Superior temporal gyrus (tissue), 1 donor: ENCODE measurements around the gene ATXN1.

Source experiments
- DNase-seq: peaks from one replicate; pipeline ENCODE4 v3.0.0-alpha.2; 2016; ENCODE audit errors: extremely low spot score

Gene ATXN1

GRCh38 chr6:16257999-16258708 lies 503.1 kb downstream of the ATXN1 start:
- DNase-seq = no peak

- no peak for DNase-seq
Observed at GRCh38 chr6:16256781-16257180, 504.5 kb downstream of the ATXN1 start.

- no peak for DNase-seq
Observed at GRCh38 chr6:16254535-16254934, 506.7 kb downstream of the ATXN1 start.

- DNase-seq = no peak
Observed at GRCh38 chr6:16253399-16254144, 507.7 kb downstream of the ATXN1 start.

- DNase-seq = no peak
Observed at GRCh38 chr6:16252686-16253299, 508.5 kb downstream of the ATXN1 start.

- no peak for DNase-seq
Observed at GRCh38 chr6:16251706-16252105, 509.6 kb downstream of the ATXN1 start.

GRCh38 chr6:16249971-16250370 lies 511.3 kb downstream of the ATXN1 start:
- DNase-seq = no peak
